LNCAP (cell line): Measurements from ENCODE around the gene ROCK2.

ENCODE experiments used
- CTCF ChIP-seq: fragments of 450-650 bp; IDR thresholded peaks from 2 replicates; pipeline ENCODE4 v1.5.1; 2017; ENCODE audit warnings: mild to moderate bottlenecking

The ROCK2 gene

GRCh38 chr2:11365096-11365879 is 20.9 kb upstream of the ROCK2 start:
- TF ChIP-seq CTCF, result no peak

GRCh38 chr2:11364565-11364887 is 20.1 kb upstream of the ROCK2 start:
- no peak for TF ChIP-seq CTCF

- no peak for TF ChIP-seq CTCF
Observed at GRCh38 chr2:11363868-11364564, 19.6 kb upstream of the ROCK2 start.

GRCh38 chr2:11359865-11360264 is 15.4 kb upstream of the ROCK2 start:
- no peak for TF ChIP-seq CTCF

- no peak for TF ChIP-seq CTCF
Observed at GRCh38 chr2:11357428-11357972, 13.1 kb upstream of the ROCK2 start.

GRCh38 chr2:11356764-11357163 is 12.3 kb upstream of the ROCK2 start:
- TF ChIP-seq CTCF, result no peak

- no peak for TF ChIP-seq CTCF
Observed at GRCh38 chr2:11355194-11356053, 11.0 kb upstream of the ROCK2 start.
